Stimulated activated CD4-positive, alpha-beta T cell treated with anti-CD3 and anti-CD28 coated beads, Interleukin-2, amount 100 ng/mL, for 24 hours (primary cell): ENCODE measurements around the gene AKR7A3.

ENCODE experiments used
- DNase-seq, 2 donors: peaks; one replicate each; pipeline ENCODE4 v3.0.0-alpha.2; 2020

Gene AKR7A3

DNA sequence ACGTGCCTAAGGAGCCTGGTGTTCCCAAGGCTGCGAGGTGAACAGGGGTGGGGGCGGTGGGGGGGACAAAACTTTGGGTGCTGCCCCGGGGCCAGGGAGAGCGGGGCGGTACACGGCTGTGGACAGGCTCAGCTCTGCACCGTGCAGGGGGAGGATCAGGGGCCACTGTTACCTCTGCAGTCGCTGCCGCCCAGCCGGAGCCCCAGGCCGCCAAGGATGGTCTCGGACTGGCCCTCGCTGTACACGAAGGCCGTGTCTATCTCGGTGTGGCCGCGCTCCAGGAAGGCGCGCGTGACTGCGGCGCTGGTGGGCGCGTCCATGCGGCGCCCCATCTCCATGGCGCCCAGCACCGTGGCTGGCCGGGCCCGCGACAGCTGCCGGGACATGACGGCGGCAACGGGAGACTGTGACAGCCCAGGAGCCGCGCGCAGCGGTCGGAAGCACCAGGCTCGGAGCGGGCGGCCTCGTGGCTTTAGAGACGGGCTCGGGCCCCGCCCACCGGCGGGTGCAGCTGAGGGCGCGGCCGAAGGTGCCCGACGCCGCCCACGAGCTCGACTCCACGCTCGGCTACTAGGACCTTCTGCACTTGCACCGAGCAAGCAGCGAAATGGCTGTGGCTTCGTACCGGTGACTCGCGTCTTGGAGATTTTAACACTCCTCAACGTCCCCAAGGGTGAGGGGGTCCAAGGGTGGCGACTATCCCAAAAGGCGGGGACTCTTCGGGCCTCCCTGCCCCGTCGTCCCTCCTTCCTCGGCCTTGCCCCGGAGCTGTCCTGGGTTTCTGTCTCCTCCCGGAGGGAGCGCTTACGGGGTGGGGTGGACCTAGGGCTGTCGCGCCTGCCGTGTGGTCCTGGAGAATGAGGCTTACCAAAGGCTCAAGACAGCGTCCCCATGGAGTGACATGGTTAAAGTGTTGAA is at the start of gene AKR7A3:
Gene AKR7A3, minus strand, starts transcription at position 447 of the 918 bp plus-strand sequence. Its CDS starts 61 bp downstream, at position 386.
- peak; percentile 61 to 76 for DNase-seq

GRCh38 chr1:19338323-19338762 is 49.8 kb upstream of the AKR7A3 start:
- no peak for DNase-seq

- DNase-seq, result no peak
Observed at GRCh38 chr1:19337289-19337688, 48.7 kb upstream of the AKR7A3 start.

DNA sequence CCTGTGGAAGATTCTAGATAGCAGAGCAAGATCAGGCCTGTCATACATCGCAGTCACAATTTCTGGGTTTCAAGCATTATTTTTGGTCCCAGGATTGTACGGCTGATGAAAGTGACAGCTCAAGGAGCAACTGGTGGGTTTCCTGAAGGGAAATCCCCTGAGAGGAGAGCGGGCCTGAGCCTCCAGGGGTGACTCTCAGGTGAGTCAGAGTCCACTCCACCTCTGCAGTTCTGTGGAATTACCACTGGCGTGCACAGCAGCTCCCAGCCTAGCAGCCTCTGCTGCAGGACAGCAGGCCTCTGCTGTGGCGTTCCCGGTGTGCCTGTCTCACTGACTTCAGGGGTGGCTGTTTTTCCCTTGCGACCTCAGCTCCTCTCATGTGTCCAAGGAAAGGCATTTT is 48.0 kb upstream of the AKR7A3 start:
- peak; percentile 62 to 68 for DNase-seq

- no peak for DNase-seq
Observed at GRCh38 chr1:19333587-19334354, 45.2 kb upstream of the AKR7A3 start.

DNA sequence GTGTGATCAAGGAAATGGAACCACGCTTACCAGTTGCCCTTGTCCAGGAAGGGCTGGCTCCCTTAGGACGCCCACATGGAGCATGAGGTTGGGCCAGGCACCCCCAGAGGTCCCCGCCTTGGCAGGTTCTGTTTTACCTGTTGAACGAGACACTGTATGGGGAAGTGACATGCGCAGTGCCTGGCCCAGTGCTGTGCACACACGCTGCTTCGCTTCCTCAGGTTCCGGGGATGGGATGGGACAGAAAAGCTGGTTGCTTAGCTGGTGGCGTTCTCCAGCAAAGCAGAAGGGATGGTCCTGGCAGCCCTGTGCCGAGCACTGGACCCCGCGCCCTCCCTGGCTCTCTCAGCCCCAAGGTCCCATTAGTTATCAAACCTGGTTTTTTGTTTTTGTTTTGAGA is 44.3 kb upstream of the AKR7A3 start:
- DNase-seq, result no peak

DNA sequence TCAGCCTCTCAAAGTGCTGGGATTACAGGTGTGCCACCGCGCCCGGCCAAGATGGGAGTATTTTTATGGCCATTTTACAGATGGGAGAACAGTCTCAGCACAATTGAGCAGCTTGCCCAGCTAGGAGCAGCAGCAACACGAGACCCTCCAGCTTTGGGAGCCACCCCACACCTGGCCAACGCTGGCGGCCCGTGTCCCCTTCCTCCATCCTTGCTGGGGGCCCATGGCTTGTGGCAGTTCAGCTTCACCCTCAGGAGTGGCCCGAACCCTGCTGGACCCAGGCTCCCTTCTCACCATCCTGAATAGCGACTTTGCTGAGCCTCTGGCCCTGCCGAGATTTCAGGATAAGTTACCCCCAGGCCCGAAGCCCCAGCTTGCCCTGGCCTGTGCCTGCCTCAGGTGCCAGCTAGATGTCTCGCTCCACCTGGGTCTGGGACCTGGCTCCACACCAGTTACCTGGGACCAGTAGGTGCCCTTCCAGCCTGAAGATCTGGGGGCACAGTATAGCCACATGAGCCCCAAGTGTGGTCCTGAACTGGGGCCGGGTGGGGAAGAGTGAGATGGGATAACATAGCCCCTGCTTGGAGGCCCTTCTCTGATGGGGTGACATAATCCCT is 42.8 kb upstream of the AKR7A3 start:
- no peak for DNase-seq

- DNase-seq, result no peak
Observed at GRCh38 chr1:19330449-19331135, 42.0 kb upstream of the AKR7A3 start.

- no peak for DNase-seq
Observed at GRCh38 chr1:19329611-19330010, 41.0 kb upstream of the AKR7A3 start.

DNA sequence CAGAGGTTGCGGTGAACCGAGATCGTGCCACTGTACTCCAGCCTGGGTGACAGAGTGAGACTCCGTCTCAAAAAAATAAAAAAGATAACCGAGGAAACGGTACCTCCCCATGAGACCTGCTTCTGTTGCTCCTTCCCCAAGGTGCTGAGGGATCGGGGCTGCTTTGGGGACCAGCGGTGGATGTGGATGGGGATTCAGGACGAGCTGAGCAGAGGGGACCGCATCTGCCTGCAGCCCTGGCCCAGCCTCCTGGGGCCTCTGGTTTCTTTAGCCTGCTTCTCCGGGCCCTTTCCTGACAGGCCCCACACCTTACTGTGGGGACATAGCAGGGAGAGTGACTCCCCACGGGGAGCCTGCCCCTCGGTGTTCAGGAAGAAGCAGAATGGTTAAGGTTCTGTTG is 40.6 kb upstream of the AKR7A3 start:
- no peak for DNase-seq

GRCh38 chr1:19328486-19328885 is 39.9 kb upstream of the AKR7A3 start:
- DNase-seq, result no peak

DNA sequence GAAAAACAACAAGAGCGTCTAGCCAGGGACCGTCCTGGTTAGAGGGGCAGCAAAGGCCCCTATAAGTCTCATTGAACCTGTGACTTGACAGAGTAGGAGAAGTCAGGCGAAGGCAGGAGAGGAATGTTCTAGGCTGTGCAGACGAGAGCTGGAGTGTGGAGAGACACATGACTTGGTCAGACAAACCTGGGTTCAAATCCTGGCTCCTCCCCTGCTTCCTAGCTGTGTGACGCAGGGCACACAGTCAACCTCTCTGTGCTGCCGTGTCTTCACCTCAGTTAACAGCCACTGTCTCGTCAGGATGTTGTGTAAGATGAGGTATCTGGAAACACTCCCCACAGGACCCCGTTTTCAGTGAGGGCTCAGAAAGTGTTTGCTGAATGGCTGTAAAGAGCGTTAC is 39.2 kb upstream of the AKR7A3 start:
- no peak for DNase-seq

GRCh38 chr1:19327301-19327700 is 38.7 kb upstream of the AKR7A3 start:
- DNase-seq, result no peak

GRCh38 chr1:19326748-19327065 is 38.1 kb upstream of the AKR7A3 start:
- no peak for DNase-seq

- no peak for DNase-seq
Observed at GRCh38 chr1:19325958-19326747, 37.6 kb upstream of the AKR7A3 start.

DNA sequence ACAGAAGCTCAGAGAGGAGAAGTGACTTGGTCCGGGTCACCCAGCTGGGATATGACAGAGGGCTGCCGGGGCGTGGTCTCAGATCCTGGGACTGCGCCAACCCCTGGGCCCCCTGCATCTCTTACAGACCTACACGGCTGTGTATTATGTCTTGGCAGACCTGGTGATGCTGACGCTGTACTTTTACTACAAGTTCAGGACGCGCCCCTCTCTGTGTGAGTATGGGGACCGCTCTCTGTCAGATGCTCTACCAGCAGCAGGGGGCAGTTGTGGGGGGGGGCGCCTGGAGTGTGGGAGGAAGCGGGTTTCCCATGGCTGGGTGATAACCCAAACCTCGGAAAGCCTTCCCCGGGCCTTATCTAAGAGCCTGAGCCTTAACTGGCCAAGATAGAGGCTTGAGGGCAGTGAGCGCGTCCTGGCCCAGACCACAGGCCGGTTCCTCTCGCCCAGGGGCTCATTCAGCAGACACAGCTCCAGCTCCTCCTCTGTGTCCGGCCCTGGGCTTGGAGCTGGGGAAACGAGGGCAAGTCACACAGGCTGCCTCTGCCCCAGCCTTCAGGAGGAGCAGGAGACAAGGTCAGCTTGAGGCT is 36.9 kb upstream of the AKR7A3 start:
- no peak for DNase-seq

GRCh38 chr1:19324665-19324990 is 36.1 kb upstream of the AKR7A3 start:
- no peak for DNase-seq

DNA sequence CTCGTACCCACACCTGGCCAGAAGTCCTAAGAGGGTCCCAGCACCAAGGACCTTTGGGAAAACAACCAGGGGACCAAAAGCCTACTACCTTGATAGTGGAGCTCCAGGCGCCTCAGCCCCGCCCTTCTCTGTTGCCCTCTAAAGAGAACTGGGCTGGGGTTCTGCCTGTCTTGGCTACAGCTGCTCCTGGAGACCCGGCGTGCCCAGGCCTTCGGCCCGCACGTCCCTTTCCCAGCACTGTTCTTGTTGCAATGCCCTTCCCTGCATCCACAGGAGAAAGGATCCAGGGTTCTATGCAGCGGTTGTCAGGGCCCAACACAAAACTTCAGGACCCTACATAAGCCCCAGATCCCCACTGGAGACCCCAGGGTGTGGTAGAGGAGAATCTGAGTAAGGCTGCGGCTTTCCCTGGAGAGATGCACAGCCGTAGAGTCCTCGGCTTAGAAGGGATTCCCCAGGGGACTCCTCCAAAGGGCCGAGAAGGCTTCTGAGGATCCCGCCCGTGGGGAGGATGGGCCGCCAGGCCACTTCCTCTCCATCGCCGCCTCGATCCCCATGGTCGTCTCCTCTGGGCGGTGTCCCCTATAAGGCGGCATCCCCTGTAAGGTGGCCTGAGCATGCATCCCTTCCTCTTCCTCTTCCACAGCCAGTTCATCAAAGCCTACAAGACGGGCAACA is 35.6 kb upstream of the AKR7A3 start:
- DNase-seq, result no peak

DNA sequence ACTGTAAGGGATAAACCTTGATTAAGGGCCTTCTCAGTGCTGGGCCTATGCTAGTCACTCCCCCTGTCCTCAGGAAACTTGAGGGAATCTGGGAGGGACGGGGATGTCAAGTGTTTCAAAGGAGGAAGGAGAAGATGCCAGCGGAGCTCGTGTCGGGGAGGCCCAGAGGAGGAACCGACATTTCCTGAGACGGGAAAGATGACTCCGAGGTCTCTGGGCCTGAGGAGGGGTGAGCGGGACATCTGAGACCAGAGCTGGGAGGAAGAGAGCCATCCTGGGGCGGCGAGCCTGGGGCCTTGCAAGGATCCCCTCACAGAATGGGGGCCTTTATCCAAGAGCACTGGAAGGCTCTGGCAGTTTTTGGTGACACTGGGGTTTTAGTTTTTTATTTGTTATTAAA is 33.9 kb upstream of the AKR7A3 start:
- DNase-seq, result no peak

- DNase-seq, result no peak
Observed at GRCh38 chr1:19321071-19321470, 32.5 kb upstream of the AKR7A3 start.

DNA sequence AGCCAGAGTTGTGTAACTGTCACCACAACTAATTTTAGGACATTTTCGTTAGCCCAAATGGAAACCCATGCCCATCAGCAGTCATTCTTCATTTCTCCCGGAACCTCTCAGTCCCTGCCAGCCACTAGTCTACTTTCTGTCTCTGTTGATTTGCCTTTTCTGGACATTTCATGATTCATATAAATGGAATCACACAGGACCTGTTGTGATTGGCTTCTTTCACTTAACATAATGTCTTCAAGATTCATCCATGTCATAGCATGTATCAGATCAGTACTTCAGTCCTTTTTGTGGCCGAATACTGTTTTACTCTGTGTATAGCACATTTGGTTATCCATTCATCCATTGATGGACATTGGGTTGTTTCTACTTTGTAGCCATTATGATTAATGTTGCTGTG is 30.6 kb upstream of the AKR7A3 start:
- DNase-seq, result no peak
